Lower leg skin (tissue), 4 donors: ENCODE data around the gene SEC24C. TPM values are rescaled to one million over a fixed set of nuclear protein-coding genes. Genes with fewer than 3 reads are reported as not detected.

Experiments
- DNase-seq, 2 donors: peaks; one replicate each; pipeline ENCODE4 v3.0.0-alpha.2; 2019; ENCODE audit warnings: low spot score in 2 of 2
- H3K4me3 ChIP-seq: fragments of 200-600 bp; sonication (generic); 2 replicates; pipeline ENCODE4 v1.5.1; 2017; ENCODE audit warnings: mild to moderate bottlenecking, low read depth; ENCODE audit not compliant: poor library complexity, severe bottlenecking
- POLR2A ChIP-seq, 2 donors: fragments of 450-650 bp; IDR thresholded peaks; one replicate each; pipeline ENCODE4 v1.6.1; 2016 to 2017; ENCODE audit warnings: antibody characterized with exemption in 2 of 2, mild to moderate bottlenecking in 1 of 2, moderate library complexity in 1 of 2
- WGBS, 2 donors: methylation state at CpG; one replicate each; pipeline ENCODE4 v1.1.5; 2018; 5-methylcytosine and 5-hydroxymethylcytosine counted together
- intact Hi-C: fragments of 100-400 bp; cut with DNase I; formaldehyde crosslinking; loops from one replicate; pipeline ENCODE4 v1.15.0; 2023; ENCODE audit warnings: low total_unique reads
- total RNA-seq, 4 donors: library from RNA; depleted of rRNA; stranded (reverse); fragments of >200 nt; gene quantifications; one replicate each; pipeline ENCODE4 v1.1.0, GENCODE V29; 2016
- TF ChIP-seq, protein P1 (sequence below), 3 donors: fragments of 450-650 bp; IDR thresholded peaks; one replicate each; pipeline ENCODE4 v1.5.1; 2016; ENCODE audit warnings: antibody characterized with exemption in 3 of 3, mild to moderate bottlenecking in 3 of 3, moderate library complexity in 2 of 3

SEC24C gene
- total RNA-seq, 4 donors from 2014 or later, result 45.5 to 60.3 (median 58.1) TPM

DNA sequence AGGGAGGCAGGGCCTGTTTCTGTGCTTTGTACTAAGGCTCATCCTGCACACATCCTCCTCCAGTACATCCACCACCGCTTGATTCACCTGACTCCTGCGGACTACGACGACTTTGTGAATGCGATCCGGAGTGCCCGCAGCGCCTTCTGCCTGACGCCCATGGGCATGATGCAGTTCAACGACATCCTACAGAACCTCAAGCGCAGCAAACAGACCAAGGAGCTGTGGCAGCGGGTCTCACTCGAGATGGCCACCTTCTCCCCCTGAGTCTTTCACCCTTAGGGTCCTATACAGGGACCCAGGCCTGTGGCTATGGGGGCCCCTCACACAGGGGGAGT lies 57.0 kb downstream of the SEC24C start:
- no peak for DNase-seq
- WGBS, 2 donors, result 89 to 92% methylated on average over 13 of the region's 13 CpGs
- intact Hi-C loops, result no loop called here
- H3K4me3 ChIP-seq, result no peak overlapping the region
- TF ChIP-seq, protein P1, sequence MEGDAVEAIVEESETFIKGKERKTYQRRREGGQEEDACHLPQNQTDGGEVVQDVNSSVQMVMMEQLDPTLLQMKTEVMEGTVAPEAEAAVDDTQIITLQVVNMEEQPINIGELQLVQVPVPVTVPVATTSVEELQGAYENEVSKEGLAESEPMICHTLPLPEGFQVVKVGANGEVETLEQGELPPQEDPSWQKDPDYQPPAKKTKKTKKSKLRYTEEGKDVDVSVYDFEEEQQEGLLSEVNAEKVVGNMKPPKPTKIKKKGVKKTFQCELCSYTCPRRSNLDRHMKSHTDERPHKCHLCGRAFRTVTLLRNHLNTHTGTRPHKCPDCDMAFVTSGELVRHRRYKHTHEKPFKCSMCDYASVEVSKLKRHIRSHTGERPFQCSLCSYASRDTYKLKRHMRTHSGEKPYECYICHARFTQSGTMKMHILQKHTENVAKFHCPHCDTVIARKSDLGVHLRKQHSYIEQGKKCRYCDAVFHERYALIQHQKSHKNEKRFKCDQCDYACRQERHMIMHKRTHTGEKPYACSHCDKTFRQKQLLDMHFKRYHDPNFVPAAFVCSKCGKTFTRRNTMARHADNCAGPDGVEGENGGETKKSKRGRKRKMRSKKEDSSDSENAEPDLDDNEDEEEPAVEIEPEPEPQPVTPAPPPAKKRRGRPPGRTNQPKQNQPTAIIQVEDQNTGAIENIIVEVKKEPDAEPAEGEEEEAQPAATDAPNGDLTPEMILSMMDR (IDR thresholded peaks at IDR 0.05), result no peak
- TF ChIP-seq POLR2A (IDR thresholded peaks at IDR 0.05), result no peak

DNA sequence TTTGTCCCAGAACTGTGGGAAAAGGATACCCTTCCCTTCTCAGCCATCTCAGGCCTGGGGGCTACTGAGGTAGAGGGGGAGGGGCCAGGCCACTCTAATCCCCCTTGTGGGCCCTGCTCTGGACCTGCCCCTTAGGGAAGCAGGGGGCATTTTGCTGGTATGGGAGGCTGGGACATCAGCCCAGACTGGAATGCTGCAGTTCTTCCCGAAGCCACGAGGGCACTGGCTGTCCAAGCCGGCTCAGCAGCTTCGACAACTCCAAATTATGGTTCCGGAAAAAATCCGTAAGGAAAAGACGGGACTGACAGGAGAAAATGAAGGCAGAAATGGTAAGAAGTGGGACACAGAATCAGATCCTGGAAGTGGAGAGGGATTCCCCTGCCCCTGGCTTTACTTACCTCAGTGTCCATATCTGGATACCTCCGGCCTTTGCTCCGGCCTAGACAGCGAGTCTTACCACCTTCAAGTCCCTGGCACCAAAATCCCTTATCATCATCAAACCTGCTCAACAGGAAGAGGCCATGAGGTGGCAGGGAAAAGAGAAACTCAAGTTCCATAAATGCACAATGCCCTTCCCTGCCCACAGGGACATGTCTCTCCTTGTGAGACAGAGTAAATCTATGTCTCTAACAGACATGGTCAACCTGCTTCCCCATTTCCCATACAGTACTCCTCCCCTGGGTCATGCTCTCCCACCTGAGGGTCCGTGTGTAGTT lies 58.3 kb downstream of the SEC24C start:
- no peak for DNase-seq
- WGBS, 2 donors, result 63% methylated on average over 11 of the region's 11 CpGs
- intact Hi-C loops, result no loop called here
- no peak overlapping the region for H3K4me3 ChIP-seq
- TF ChIP-seq POLR2A (IDR thresholded peaks at IDR 0.05), result no peak
- TF ChIP-seq, protein P1 (IDR thresholded peaks at IDR 0.05), result no peak

DNA sequence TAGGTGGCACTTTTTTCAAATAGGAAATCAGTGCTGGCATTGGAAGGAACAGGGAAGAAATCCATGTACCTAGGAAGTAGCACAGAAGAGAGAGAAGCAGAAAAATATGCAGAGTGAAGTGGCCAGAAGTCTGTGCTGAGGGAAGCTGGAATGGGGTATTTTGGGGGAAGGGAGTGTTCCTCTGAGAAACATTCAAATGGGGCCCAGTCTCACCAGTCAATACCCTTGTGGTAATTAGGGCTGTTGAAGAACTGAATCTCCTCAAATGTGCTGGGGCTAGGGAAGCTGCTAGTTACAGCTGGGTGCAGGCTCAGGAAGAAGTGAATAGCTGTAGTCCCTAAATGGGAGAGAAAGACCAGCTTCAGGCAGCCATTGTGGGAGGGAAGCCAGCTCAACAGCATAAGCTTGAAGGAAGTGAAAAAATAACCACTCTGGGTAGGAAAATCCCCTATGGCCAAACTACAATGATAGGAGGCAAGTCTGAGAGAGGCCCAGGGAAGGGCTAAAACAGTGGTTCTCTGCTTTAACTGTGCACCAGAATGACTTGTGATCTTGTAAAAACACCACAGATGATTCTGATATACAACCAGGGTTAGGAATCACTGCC lies 59.6 kb downstream of the SEC24C start:
- no peak for TF ChIP-seq POLR2A (IDR thresholded peaks at IDR 0.05)
- TF ChIP-seq, protein P1 (IDR thresholded peaks at IDR 0.05), result no peak
- no peak overlapping the region for H3K4me3 ChIP-seq
- no peak for DNase-seq
- intact Hi-C loops, result no loop called here

DNA sequence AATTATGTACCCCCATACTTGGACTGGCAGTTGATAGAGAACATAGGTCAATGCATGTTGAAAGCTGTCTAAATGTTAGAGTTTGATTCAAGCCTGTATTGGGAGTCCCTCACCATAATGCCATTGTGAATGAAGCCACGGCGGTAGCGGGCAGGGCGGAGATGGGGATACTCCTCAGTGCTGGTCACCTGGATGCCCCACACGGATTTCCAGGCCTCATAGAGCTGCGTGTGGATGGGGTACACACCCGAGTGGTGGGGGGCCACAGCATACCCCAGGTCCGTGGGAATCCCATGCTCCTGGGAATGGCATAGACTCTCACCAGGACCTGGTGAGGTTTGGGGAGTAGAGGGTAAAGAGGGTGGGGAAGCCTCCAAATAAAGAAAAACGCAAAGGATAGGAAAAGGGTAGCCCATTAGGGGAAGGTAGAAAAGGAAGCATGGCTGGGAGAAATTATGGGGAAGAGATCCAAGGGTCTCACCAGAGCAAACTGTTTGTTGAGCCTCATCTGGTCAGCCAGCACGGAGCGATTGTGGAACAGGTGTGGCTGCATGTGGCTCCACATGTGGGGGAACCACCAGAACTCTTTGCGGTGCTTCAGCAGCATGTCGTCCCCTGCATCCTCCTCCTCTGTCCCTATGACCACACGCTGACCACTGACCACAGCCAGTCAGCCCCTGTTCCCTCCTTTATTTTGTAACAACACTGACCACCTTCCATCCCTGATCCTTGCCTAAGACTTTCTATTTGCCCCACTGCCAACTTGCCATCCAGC lies 62.2 kb downstream of the SEC24C start:
- no peak for DNase-seq
- TF ChIP-seq POLR2A (IDR thresholded peaks at IDR 0.05), result no peak
- TF ChIP-seq, protein P1 (IDR thresholded peaks at IDR 0.05), result no peak
- H3K4me3 ChIP-seq, result no peak overlapping the region
- intact Hi-C loops, result no loop called here
- 89 to 91% methylated on average over 14 of the region's 14 CpGs for WGBS, 2 donors

DNA sequence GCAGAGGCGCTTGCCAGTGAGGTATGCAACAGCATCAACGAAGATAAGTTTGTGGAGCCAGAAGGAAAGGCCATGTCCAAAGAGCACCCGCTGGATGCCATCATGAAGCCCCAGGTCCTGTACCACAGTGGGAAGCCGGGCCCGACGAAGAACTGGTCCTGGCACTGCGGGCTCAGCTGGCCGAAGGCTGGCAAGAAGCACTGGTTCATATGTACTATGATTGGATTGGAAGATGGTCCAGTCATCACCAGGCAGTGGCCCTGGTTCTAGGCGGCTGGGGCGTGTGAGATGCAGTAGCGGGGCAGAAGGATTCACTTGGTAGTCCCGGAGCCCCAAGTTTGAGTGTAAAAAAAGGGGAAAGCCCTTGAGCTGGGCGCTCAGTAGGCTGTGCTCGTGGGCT lies 63.3 kb downstream of the SEC24C start:
- intact Hi-C loops, result no loop called here
- H3K4me3 ChIP-seq, result no peak overlapping the region
- no peak for TF ChIP-seq POLR2A (IDR thresholded peaks at IDR 0.05)
- TF ChIP-seq, protein P1 (IDR thresholded peaks at IDR 0.05), result no peak
- 97 to 98% methylated on average over 14 of the region's 14 CpGs for WGBS, 2 donors
- DNase-seq, result no peak
